Neural progenitor cell (in vitro differentiated cells): ENCODE measurements around the gene MEI1. TPM values are rescaled to one million over a fixed set of nuclear protein-coding genes. Genes with fewer than 3 reads are reported as not detected.

Source experiments
- DNase-seq: peaks from one replicate; pipeline ENCODE4 v3.0.0-alpha.2; 2016; ENCODE audit warnings: low spot score
- H2AFZ ChIP-seq: fragments of 200-600 bp; sonication (generic); replicated peaks from 2 replicates; pipeline ENCODE4 v1.6.1; 2016; ENCODE audit warnings: antibody characterized with exemption
- H3F3A ChIP-seq: fragments of 200-600 bp; sonication (generic); 2 replicates; pipeline ENCODE4 v1.6.1; 2016; ENCODE audit warnings: antibody characterized with exemption, low read depth
- H3K27ac ChIP-seq: fragments of 200-600 bp; sonication (generic); 2 replicates; pipeline ENCODE4 v1.5.1; 2016; ENCODE audit warnings: mild to moderate bottlenecking
- H3K27me3 ChIP-seq: fragments of 200-600 bp; sonication (generic); 2 replicates; pipeline ENCODE4 v1.6.1; 2016; ENCODE audit warnings: mild to moderate bottlenecking, moderate library complexity
- H3K36me3 ChIP-seq: fragments of 200-600 bp; sonication (generic); 2 replicates; pipeline ENCODE4 v1.5.1; 2016
- H3K4me1 ChIP-seq: fragments of 200-600 bp; sonication (generic); 2 replicates; pipeline ENCODE4 v1.6.1; 2016; ENCODE audit warnings: mixed run types
- H3K4me2 ChIP-seq: fragments of 200-600 bp; sonication (generic); 2 replicates; pipeline ENCODE4 v1.6.1; 2016
- H3K4me3 ChIP-seq: fragments of 200-600 bp; sonication (generic); 2 replicates; pipeline ENCODE4 v1.5.1; 2016
- H3K79me2 ChIP-seq: fragments of 200-600 bp; sonication (generic); 2 replicates; pipeline ENCODE4 v1.6.1; 2016; ENCODE audit warnings: low read depth
- H3K9ac ChIP-seq: fragments of 200-600 bp; sonication (generic); 2 replicates; pipeline ENCODE4 v1.6.1; 2016
- H3K9me3 ChIP-seq: fragments of 200-600 bp; sonication (generic); 2 replicates; pipeline ENCODE4 v1.5.1; 2016; ENCODE audit warnings: low read depth
- H4K20me1 ChIP-seq: fragments of 200-600 bp; sonication (generic); 2 replicates; pipeline ENCODE4 v1.6.1; 2016; ENCODE audit warnings: low read depth
- H3K27ac Mint-ChIP-seq: 3 replicates; pipeline ENCODE4 v1.8.0; 2021; ENCODE audit warnings: mixed read lengths
- H3K27me3 Mint-ChIP-seq: 2 replicates; pipeline ENCODE4 v1.8.0; 2022; ENCODE audit warnings: low read depth, mild to moderate bottlenecking, inconsistent platforms, moderate library complexity, mixed read lengths; ENCODE audit not compliant: insufficient read depth
- H3K36me3 Mint-ChIP-seq: 3 replicates; pipeline ENCODE4 v1.8.0; 2021; ENCODE audit warnings: mixed read lengths
- H3K4me1 Mint-ChIP-seq: 3 replicates; pipeline ENCODE4 v1.8.0; 2021; ENCODE audit warnings: mixed read lengths
- H3K4me3 Mint-ChIP-seq: 3 replicates; pipeline ENCODE4 v1.8.0; 2021; ENCODE audit warnings: mild to moderate bottlenecking, moderate library complexity, mixed read lengths
- H3K9me3 Mint-ChIP-seq: 3 replicates; pipeline ENCODE4 v1.8.0; 2020; ENCODE audit warnings: mixed read lengths
- CTCF ChIP-seq: fragments of 200-600 bp; sonication (generic); IDR thresholded peaks from 2 replicates; pipeline ENCODE4 v1.5.1; 2017; ENCODE audit warnings: antibody characterized with exemption, mild to moderate bottlenecking
- EZH2 ChIP-seq: fragments of 200-600 bp; sonication (generic); IDR thresholded peaks from 2 replicates; pipeline ENCODE4 v1.6.1; 2017; ENCODE audit warnings: antibody characterized with exemption, mild to moderate bottlenecking, moderate library complexity
- EZH2phosphoT487 ChIP-seq: fragments of 200-600 bp; sonication (generic); IDR thresholded peaks from 2 replicates; pipeline ENCODE4 v1.6.1; 2017; ENCODE audit warnings: antibody characterized with exemption
- total RNA-seq: library from RNA; depleted of rRNA; stranded (reverse); fragments of >200 nt; gene quantifications from 2 replicates; pipeline ENCODE4 v1.2.3, GENCODE V29; 2015; ENCODE audit warnings: low replicate concordance

The MEI1 gene
- total RNA-seq, 1 donor from 2014 or later: not detected

DNA sequence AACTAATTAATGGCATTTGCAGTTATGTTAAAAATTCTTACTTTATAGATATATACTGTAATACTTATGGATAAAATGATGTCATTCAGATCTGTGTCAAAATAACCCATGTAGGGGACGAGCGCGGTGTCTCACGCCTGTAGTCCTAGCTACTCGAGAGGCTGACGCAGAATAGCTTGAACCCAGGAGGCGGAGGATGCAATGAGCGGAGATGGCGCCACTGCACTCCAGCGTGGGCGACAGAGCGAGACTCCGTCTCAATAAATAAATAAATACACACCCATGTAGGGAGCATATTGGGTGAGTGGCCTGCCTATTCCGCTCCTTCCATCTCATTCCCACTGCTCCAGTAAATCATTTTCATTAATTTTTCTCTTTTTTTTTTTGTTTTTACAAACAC lies 17.7 kb upstream of the MEI1 start:
- Histone ChIP-seq H3K79me2 (peaks cover 92% of the 10 kb centered on the region), H3K4me3 (peak overlapping the region; percentile 54), H3F3A (peaks cover 12% of the 10 kb centered on the region), H3K27me3 (no peaks in the 10 kb centered on the region), H3K27ac (no peak overlapping the region), H3K4me2 (peak overlapping the region; percentile 83), H3K9ac (peak overlapping the region; percentile 33), H4K20me1 (peaks cover 36% of the 10 kb centered on the region), H3K36me3 (peaks cover 7% of the 10 kb centered on the region), H2AFZ (no peak overlapping the region), H3K4me1 (no peaks in the 10 kb centered on the region), H3K9me3 (no peaks in the 10 kb centered on the region)
- H3K9me3 Mint-ChIP-seq: no peaks in the 10 kb centered on the region
- H3K27me3 Mint-ChIP-seq: peaks cover 2% of the 10 kb centered on the region
- H3K27ac Mint-ChIP-seq: no peak overlapping the region
- DNase-seq: no peak
- H3K36me3 Mint-ChIP-seq: peaks cover 23% of the 10 kb centered on the region
- TF ChIP-seq EZH2 (no peak), EZH2phosphoT487 (no peak), CTCF (no peak)
- peaks cover 3% of the 10 kb centered on the region for H3K4me1 Mint-ChIP-seq
- peak overlapping the region; percentile 97 for H3K4me3 Mint-ChIP-seq

DNA sequence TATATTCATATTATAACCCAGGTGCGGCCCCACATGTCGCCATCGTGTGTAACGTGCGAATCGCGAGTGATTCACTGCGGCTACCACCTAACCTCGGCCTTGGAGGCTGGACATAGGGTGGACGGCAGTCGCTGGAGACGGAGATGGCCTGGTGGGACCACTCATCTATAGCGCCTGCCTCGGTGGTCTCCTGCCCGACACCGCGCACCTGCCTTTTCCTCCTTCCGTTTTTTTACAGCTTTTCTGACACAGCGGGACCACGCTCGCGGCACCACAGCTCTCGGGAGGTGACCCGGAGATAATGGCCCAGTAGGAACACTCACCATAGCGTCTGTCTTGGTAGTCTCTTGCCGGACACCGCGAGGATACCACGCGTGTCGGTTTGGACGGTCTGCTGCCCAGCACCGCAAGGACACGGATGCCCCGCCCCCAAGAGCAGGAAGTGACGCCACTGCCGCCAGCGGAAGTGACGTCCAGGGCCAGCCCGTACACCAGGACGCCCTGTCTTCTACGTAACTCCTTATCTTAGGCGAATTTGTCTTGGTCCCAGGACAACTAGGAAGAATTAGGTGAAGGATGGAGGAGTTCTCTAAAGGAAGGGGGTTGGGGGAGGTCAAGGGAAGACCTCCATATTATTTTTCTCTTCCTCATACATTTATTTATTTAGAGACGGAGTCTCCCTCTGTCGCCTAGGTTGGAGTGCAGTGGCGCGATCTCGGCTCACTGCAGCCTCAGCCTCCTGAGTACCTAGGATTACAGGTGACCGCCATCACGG lies 17.1 kb upstream of the MEI1 start:
- peak; percentile 83 for DNase-seq
- Histone ChIP-seq H3K9ac (peak overlapping the region; percentile 63), H3K4me3 (peak overlapping the region; percentile 54), H3F3A (peaks cover 12% of the 10 kb centered on the region), H3K36me3 (peaks cover 7% of the 10 kb centered on the region), H3K4me1 (peaks cover 2% of the 10 kb centered on the region), H3K4me2 (peak overlapping the region; percentile 83), H2AFZ (no peak overlapping the region), H3K27ac (no peak overlapping the region), H4K20me1 (peaks cover 40% of the 10 kb centered on the region), H3K79me2 (peaks cover 98% of the 10 kb centered on the region), H3K9me3 (no peaks in the 10 kb centered on the region), H3K27me3 (no peaks in the 10 kb centered on the region)
- no peaks in the 10 kb centered on the region for H3K9me3 Mint-ChIP-seq
- H3K36me3 Mint-ChIP-seq: peaks cover 23% of the 10 kb centered on the region
- H3K27ac Mint-ChIP-seq: peak overlapping the region; percentile 69
- peaks cover 2% of the 10 kb centered on the region for H3K27me3 Mint-ChIP-seq
- H3K4me1 Mint-ChIP-seq: peaks cover 4% of the 10 kb centered on the region
- TF ChIP-seq CTCF (no peak), EZH2phosphoT487 (no peak), EZH2 (no peak)
- peak overlapping the region; percentile 97 for H3K4me3 Mint-ChIP-seq

DNA sequence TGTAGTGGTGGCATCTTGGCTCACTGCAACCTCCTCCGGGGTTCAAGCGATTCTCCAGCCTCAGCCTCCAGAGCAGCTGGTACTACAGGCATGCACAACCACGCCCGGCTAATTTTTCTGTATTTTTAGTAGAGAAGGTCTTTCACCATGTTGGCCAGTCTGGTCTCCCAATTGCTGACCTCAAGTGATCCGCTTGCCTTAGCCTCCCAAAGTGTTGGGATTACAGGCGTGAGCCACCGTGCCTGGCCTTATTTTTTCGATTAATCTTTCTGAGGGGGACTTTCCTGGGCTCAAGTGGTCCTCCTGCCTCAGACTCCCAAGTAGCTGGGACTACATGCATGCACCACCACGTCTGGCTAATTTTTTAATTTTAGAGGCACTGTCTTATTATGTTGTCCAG lies 16.3 kb upstream of the MEI1 start:
- no peak for TF ChIP-seq CTCF
- no peak for TF ChIP-seq EZH2
- TF ChIP-seq EZH2phosphoT487: no peak
- Mint-ChIP-seq H3K4me3 (peak overlapping the region; percentile 97), H3K27me3 (peaks cover 2% of the 10 kb centered on the region), H3K4me1 (peaks cover 13% of the 10 kb centered on the region), H3K36me3 (peaks cover 19% of the 10 kb centered on the region), H3K9me3 (no peaks in the 10 kb centered on the region), H3K27ac (no peak overlapping the region)
- peak overlapping the region; percentile 83 for H3K4me2 ChIP-seq
- H3F3A ChIP-seq: peaks cover 17% of the 10 kb centered on the region
- peak overlapping the region; percentile 54 for H3K4me3 ChIP-seq
- peaks cover 46% of the 10 kb centered on the region for H4K20me1 ChIP-seq
- peaks cover 7% of the 10 kb centered on the region for H3K36me3 ChIP-seq
- peaks cover 6% of the 10 kb centered on the region for H3K4me1 ChIP-seq
- no peaks in the 10 kb centered on the region for H3K9me3 ChIP-seq
- H3K79me2 ChIP-seq: peaks cover 100% of the 10 kb centered on the region
- no peak overlapping the region for H3K27ac ChIP-seq
- H2AFZ ChIP-seq: no peak overlapping the region
- H3K9ac ChIP-seq: peak overlapping the region; percentile 63
- no peaks in the 10 kb centered on the region for H3K27me3 ChIP-seq
- no peak for DNase-seq
